Measurements from ENCODE around the gene GPR161. TPM values are rescaled to one million over a fixed set of nuclear protein-coding genes. Genes with fewer than 3 reads are reported as not detected.

Gene GPR161
- total RNA-seq, 1 experiment from 2014 or later, result 11.8 TPM

DNA sequence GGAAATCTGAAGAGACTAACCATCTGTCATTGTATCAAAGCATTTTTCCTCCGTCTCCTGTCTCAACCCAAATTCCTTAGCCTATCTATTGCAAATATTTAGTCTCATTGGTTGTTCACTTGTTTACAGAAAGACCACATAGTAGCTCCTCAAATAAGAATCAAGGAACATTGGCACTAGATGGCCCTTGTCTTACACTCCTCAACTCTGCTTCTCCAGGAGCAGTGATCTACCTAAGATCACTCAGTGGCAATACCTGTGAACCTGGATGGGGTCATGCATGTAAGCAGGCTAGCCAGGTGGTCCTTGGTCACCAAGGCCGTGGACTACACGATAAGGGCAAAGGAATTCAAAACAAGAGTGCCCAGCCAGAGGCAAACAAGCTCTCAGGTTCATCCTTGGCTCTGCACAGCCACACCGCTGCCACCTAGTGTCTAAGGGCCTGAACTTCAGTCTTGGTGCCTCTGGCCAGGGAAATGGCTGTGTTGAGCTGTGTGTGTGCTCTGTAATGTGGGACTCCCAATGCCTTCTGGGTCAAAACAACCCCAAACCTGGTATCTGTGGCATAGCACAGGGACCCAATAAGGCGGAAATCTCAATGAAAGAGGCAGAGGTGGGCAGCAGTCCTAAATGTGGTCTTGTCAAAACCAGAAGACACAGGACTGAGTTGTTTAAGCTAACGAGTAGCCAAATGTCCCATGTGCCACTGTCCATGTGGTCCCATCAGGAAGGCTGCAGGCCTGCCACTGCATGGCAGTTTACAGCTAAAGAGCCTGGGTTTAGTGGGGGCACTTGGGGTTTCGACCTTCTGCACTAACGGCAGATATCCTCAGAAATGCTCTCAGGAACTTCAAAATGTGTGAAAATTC lies 54.5 kb downstream of the GPR161 start:
- BruUV-seq (replicated peaks), result TSS peak; percentile 36
- Histone ChIP-seq H3K4me2 (ENCODE audit: low read length) (no peak overlapping the region), H3K4me1 (ENCODE audit: insufficient read depth, low read length) (peaks cover 6% of the 10 kb centered on the region; the same call in 1 of the 2 replicates), H3K4me3 (ENCODE audit: low read length) (no peak overlapping the region), H3K27ac (ENCODE audit: low read length) (no peak overlapping the region), H3K27me3 (ENCODE audit: low read length) (no peaks in the 10 kb centered on the region), H3K79me2 (ENCODE audit: low read length) (no peaks in the 10 kb centered on the region), H4K20me1 (ENCODE audit: low read length) (no peaks in the 10 kb centered on the region), H3K9me3 (ENCODE audit: low read length) (no peaks in the 10 kb centered on the region), H3K9ac (ENCODE audit: low read length) (no peak overlapping the region), H3K36me3 (ENCODE audit: low read depth, low read length) (no peaks in the 10 kb centered on the region), H3K9me2 (replicated peaks; ENCODE audit: low read length) (no peaks in the 10 kb centered on the region), H3F3A (ENCODE audit: low read length, unreplicated experiment) (no peaks in the 10 kb centered on the region), H2AFZ (ENCODE audit: low read length) (no peak overlapping the region)
- DNase-seq, result peak; percentile 89
- intact Hi-C loops (cut with micrococcal nuclease), result loop anchor here (1.0 to 5.0 kb wide), 4 partner anchors 145 to 361 kb away; partner anchors contain the start of genes DCAF6, MPC2 and MPZL1
- peak; percentile 97 for TF ChIP-seq CTCF (conservative IDR thresholded peaks at IDR 0.05; ENCODE audit: low read depth, low read length)
- no peak for TF ChIP-seq EZH2 (IDR thresholded peaks at IDR 0.05; ENCODE audit: low read length, unreplicated experiment)
- ChIA-PET CTCF (interaction anchor here (0.5 to 1.8 kb wide), 17 partner anchors 11 to 482 kb away, joined by 3 to 25 read pairs (median 5); partner anchors contain the start of genes DCAF6 and MPC2), POLR2A (ENCODE audit: unreplicated experiment) (interaction anchor here (0.6 to 0.7 kb wide), 2 partner anchors 28 to 366 kb away, joined by 3 to 6 read pairs; no protein-coding TSS in a partner anchor)
- ATAC-seq, result peak; percentile 92

DNA sequence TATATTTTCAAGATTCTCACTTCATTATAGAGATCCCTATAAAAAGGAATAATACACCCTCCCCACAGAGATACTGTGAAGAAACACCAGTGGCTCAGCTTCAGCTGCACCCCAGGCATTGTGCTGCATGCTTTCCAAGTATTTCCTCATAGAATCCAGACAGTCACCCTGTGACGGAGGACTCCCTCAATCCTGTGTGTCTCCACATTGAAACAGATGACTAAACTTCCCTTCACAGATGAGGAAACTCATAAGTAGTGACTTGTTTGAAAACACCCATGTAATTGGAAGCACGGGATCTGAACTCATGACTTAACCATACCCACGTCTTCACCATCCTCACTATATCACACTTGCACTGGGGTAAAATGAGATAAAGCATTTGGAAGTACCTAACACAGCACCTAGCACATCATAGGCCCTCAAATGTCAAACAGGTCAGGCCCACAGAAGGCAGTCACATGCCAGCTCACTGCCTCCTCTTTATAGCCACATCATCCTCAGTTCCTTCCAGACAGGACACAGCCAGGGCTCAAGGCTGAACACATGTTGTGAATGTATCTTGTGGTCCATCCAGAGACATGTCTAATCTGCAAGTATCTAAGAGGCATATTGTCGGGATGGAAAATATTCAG lies 55.2 kb downstream of the GPR161 start:
- Histone ChIP-seq H3K4me3 (ENCODE audit: low read length) (no peak overlapping the region), H3K4me1 (ENCODE audit: insufficient read depth, low read length) (peaks cover 6% of the 10 kb centered on the region; the same call in 1 of the 2 replicates), H4K20me1 (ENCODE audit: low read length) (no peaks in the 10 kb centered on the region), H3K27ac (ENCODE audit: low read length) (no peak overlapping the region), H3K9ac (ENCODE audit: low read length) (no peak overlapping the region), H3K36me3 (ENCODE audit: low read depth, low read length) (peaks cover 7% of the 10 kb centered on the region; the same call in 1 of the 2 replicates), H3K9me3 (ENCODE audit: low read length) (no peaks in the 10 kb centered on the region), H3K4me2 (ENCODE audit: low read length) (no peak overlapping the region), H3K79me2 (ENCODE audit: low read length) (no peaks in the 10 kb centered on the region), H2AFZ (ENCODE audit: low read length) (no peak overlapping the region), H3K27me3 (ENCODE audit: low read length) (no peaks in the 10 kb centered on the region), H3F3A (ENCODE audit: low read length, unreplicated experiment) (no peaks in the 10 kb centered on the region), H3K9me2 (replicated peaks; ENCODE audit: low read length) (no peaks in the 10 kb centered on the region)
- no peak for ATAC-seq
- DNase-seq, result no peak
- CTCF ChIA-PET, result interaction anchor here (0.6 to 1.8 kb wide), 12 partner anchors 12 to 481 kb away, joined by 3 to 25 read pairs (median 4); partner anchors contain the start of genes DCAF6 and MPC2
- no TSS peak for BruUV-seq (replicated peaks)
- TF ChIP-seq EZH2 (IDR thresholded peaks at IDR 0.05; ENCODE audit: low read length, unreplicated experiment) (no peak), CTCF (conservative IDR thresholded peaks at IDR 0.05; ENCODE audit: low read depth, low read length) (no peak)
- intact Hi-C loops (cut with micrococcal nuclease), result loop anchor here (1.0 to 5.0 kb wide), 4 partner anchors 144 to 360 kb away; partner anchors contain the start of genes DCAF6, MPC2 and MPZL1
- POLR2A ChIA-PET (ENCODE audit: unreplicated experiment), result no interaction called here

Data from PC-3 (cell line).